ENCODE results near the gene HYI.

Gene HYI

DNA sequence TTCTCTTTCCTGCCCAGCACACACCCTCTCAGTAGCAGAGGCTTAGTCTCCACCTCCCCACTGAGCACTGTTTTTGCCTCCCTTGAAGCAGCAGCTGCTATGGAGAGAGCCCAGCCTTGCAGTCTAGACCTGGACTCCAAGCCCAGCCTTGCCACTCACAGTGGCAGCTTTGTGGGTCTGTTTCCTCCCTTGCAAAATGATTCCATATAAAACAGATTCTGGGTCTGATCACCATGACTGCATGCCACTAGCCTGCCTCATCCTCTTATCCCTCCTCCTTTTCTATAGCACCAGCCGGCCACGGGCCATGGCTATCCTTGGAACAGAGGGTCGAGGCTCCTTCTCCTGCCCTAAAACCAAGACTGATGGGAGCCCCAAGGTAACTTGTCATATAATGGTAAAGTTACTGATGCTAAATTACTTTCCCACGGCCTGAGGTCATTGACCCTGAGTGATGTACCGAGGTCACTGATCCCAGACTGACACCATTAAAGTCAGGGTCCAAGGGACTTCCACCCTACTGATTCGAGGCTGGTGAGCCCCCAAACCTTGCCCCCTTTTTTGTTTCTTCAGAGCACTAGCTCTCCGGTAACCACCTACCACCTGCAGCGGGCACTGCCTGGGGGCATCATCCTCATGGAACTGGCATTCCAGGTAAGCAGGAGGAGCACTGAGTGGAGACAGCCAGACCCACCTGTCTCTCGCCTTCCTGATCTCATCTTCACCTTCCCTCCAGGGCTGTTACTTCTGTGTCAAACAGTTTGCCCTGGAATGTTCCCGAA lies 7.9 kb downstream of the HYI start:
- in situ Hi-C loops (cut with MboI; ENCODE audit: low sequenced_read_pairs): no loop called here

DNA sequence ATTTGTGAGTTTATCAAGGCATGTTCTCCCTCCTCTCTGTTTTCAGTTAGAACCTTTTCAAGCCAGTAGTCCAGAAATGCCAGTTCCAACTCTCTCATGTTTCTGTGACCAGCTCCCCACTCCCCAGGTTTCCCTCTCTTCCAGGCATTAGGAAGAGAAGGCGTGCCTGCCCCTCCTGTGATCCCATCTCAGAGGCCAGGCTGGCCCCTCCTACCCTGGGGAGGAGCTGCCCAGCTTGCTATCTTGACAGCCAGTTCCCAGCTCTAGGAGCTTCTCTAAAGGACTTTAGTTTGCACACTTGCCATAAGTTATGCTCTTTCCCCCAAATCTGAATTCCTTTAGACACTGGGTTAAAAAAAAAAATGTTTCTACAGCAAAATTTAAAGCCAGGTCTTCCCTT lies 8.9 kb downstream of the HYI start:
- in situ Hi-C loops (cut with MboI; ENCODE audit: low sequenced_read_pairs): no loop called here

DNA sequence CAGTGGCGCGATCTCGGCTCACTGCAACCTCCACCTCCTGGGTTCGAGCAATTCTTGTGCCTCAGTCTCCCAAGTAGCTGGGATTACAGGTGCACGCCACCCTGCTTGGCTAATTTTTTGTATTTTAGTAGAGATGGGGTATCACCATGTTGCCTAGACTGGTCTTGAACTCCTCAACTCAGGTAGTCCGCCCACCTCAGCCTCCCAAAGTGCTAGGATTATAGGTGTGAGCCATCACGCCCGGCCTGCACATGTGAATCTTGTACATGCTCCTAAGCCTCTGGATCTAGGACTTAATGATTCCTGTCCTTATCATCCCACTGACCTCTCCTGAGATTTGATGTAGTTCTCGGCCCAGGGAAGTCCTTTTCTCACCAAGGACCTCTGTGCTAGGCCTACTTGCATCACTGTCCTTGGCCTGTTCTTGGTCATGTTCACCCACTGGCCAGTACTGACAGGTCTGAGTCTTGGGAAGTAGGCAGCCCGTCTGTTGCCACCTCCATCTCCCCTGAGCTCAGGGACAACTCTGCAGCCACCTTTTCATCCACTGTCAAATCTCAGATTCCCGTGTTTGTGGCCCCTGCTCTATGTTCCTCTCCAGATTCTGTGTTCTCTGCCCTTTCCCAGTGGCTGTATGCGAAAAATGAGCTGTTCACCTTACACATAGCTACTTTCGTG lies 9.4 kb downstream of the HYI start:
- in situ Hi-C loops (cut with MboI; ENCODE audit: low sequenced_read_pairs): no loop called here

DNA sequence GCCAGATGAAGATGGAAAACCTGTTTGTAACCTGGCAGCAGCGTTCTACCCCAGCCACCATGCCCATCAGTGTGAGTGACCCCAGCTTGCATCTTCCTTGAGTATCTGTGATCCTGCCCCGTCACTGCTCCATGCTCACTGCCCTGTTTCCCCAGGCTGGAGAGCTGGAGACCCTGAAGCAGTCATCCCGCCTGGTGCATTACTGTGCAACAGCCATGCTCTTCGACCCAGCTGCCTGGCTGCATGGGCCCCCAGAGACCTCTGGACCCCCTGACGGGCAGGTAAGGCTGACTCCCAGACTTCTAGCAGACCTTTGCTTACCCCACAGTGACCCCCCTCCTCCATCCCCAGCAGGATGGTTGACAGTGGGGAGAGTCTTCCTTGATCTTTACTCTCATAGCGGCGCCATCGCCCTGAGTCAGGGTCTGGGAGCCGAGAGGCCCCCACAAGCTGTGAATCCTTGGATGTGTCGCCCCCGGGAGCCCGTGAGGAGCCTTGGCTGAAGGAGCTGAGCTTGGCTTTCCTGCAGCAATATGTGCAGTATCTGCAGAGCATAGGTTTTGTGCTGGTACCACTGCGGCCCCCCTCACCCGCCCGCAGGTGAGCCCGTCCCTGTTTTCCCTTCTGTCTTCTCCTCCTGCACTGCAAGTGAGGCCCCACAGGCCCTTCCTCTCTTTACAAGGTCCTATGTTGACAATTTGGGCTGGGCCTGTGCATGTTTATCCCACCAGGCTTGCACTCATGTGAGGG lies 10.4 kb downstream of the HYI start:
- in situ Hi-C loops (cut with MboI; ENCODE audit: low sequenced_read_pairs): no loop called here

DNA sequence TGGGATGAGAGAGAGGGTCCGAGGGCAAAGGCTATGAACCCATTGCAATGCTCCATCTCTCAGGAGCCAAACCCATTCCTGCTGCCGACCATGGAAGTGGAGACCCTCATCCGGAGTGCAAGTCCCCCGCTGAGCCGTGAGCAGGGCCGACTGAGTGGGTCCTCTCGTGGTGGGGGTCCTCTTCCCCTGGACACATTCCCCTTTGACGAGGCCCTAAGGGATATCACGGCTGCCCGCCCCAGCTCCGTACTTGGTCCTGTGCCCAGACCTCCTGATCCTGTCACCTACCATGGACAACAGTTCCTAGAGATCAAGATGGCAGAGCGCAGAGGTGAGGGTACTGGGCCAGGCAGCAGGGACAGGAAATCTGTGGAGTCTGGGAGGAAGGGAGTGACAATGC lies 11.0 kb downstream of the HYI start:
- in situ Hi-C loops (cut with MboI; ENCODE audit: low sequenced_read_pairs): no loop called here

DNA sequence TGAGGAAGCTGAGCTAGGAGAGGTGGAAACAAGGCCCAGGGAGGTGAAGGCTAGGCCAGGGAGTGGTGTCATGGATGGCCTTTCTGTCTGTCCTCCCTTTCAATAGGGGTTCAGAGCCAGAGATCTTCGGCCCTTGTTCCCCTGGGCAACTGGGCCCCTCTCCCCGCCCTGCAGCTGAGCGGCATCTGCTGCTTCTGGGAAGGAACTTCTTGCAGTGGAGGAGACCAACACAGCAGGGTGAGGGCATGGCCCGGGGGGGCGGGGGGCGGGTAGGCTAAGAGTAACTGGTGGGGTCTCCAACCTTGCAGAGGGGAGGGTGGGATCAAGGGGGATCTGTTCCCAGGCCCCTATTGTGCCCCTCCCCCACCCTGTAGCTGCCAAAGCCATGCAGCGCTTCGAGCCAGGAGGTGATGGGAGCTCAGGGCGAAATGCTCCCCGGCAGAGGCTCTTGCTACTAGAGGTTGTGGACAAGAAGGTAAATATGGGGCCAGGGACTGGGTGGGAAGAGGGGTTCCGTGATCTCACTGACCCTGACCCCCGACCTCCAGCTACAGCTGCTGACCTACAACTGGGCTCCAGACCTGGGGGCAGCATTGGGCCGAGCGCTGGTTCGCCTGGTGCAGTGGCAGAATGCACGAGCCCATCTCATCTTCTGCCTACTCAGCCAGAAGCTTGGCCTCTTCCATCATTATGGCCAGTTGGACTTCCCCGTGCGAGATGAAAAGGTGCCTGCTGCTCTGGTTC lies 11.7 kb downstream of the HYI start:
- in situ Hi-C loops (cut with MboI; ENCODE audit: low sequenced_read_pairs): no loop called here

DNA sequence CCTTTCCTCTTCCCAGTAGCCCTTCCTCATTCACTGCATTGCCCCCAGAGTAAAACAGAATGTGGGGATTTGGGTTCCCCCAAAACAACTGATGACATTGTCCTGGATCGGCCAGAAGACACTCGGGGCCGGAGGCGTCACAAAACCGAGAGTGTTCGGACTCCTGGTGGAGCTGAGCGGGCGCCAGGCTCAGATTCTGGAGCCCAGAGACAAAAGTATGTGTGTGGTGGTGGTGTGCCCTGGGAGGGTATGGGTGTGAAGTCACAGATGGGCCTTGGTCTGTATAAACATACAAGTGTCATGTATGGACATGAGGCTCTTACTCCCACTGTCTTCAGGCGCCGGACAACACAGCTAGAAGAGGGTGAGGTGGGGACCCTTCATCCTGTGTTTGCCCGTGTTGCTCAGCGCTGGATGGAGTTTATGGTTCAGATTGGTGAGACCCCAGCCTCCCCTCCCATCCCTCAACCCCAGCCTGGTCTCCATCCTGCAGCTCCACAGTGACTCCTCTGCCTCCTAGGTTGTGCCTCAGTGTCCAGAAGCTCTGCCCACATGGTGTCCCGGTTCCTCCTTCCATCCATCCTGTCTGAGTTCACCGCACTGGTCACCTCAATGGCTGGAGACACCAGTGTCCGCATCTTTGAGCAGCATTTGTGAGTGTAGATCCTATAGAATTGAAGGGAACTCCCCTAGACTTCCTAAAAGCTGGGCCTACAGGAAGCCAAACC lies 12.4 kb downstream of the HYI start:
- in situ Hi-C loops (cut with MboI; ENCODE audit: low sequenced_read_pairs): no loop called here

DNA sequence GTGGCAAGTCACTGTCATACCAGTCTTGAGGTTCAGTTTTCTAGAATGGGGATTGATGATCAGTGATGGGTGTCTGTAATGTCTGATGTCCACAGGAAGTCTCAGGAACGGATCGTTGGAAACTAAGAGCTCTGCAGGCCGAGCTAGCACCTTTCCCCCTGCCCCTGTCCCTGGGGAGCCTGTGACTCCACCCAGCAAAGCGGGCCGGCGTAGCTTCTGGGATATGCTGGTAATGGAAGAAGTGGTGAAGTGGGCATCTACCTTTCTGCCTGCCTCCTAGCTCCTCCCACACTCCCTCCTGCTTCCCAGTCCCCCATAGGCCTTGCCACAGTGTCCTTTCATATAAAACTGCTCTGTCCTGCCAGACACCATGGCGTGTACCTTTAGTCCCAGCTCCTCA lies 13.4 kb downstream of the HYI start:
- in situ Hi-C loops (cut with MboI; ENCODE audit: low sequenced_read_pairs): no loop called here

DNA sequence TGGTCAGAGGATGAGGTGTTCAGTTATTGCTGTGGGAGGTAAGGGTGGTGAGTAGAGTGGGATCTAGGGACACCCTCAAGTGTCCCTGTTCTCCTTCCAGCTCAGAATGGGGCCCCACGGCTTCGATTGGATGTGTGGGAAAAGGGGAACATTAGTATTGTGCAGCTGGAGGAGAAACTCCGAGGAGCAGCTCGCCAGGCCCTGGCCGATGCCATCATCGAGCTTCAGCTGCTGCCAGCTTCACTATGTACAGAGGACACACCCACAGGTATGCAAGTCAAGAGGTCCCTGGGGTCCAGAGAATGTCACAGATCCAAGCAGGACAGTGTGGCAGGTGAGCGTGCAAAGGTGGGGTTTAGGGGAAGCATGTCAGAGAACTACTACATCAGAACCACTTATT lies 13.9 kb downstream of the HYI start:
- in situ Hi-C loops (cut with MboI; ENCODE audit: low sequenced_read_pairs): no loop called here

DNA sequence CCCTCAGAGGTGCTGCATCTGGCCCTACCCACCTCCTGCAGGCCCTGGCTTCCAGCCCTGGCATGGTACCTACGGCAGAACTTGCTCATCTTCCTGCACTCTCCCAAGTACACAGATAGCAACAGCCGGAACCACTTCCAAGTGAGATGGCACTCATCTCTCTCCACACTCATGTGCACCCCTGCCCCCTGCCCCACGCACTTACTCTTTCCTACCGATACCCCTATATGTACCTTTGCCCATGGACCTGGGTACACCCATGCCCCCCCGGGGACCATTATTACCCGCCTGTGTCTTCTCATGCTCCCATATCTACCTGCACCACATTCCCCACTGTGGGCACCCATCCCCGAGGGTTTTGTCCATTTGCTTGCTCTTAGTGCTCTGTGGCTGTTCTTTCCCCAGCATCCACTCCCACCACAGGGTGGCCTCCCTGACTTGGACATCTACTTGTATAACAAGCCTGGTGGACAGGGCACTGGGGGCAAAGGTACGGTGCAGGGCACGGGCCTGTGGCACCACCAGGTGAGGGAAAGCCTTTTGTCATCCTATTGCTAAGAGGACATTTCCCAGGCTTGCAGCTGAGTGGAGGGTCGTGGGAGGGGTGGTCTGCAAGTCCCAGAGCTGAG lies 14.7 kb downstream of the HYI start:
- in situ Hi-C loops (cut with MboI; ENCODE audit: low sequenced_read_pairs): no loop called here

DNA sequence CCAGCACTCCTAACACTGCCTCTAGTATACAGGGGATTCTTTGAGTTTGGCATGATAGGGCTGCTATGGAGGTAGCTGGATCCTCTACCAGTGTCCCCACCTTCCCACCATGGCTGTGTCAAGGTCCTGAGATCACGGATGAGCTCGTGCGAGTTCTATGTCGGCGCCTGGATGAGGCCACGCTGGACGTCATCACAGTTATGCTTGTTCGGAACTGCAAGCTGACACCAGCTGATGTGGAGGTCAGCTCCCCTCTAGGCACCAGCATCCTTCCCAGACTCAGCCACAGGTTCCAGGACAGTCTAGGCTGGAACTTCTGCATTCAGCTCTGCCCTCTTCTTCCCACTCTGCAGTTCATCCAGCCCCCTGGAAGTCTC lies 15.2 kb downstream of the HYI start:
- in situ Hi-C loops (cut with MboI; ENCODE audit: low sequenced_read_pairs): no loop called here

DNA sequence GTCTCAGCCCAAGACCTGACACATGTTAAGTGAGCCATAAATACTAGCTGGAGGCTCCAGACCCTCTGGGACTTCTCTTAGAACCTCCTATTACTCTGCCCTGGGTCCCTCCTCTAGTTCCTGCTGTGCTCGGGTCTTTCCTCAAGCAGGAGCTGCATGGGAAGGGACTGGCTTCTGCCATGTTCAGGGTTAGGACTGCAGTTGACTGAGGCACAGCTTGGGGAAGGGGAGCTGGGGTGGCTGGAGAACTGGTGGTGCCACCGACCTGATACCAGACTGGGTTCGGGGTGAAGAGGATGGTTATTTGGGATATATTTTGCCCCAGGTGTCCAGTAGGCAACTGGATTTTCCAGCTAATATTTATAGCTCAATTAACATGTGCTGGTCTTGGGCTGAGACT lies 15.7 kb downstream of the HYI start:
- in situ Hi-C loops (cut with MboI; ENCODE audit: low sequenced_read_pairs): no loop called here

DNA sequence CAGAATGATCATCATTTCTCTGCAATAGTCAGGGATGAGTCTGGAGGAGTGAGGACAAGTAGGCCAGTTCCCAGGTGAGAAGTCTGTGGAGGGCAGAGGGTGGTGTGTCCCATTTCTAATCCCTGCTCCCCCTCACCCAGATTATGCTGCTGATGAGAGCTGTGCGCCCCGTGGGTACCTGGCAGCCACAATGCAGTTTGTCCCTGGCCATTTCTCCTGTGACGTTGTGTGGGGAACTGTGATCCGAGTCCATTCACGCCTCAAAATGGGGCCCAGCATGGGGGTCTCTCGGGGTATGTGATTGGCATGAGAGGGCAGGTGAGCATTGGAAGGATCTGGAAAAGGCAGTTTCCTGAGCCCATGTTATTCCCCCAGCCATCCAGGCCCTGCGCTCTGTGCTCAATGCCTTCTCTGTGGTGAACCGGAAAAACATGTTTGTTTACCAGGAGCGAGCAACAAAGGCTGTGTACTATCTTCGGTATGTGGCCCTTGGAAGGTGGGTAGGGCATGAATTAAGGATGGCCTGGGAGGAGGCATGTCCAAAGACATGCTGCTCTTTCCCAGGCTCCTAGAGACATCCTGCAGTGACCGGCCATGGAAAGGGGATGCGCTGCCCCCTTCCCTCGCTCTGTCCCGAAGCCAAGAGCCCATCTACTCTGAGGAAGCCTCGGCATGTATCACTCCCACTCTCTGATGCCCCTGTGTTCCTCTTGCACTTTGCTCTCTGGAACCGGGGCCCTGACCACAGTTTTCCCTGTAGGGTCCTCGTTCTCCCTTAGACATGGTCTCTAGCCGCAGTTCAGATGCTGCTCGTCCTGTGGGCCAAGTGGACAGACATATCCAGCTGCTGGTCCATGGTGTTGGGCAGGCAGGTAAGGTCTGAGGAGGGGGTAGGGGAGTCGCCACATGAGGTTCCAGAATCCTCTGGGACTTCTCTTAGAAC lies 16.4 kb downstream of the HYI start:
- in situ Hi-C loops (cut with MboI; ENCODE audit: low sequenced_read_pairs): no loop called here

DNA sequence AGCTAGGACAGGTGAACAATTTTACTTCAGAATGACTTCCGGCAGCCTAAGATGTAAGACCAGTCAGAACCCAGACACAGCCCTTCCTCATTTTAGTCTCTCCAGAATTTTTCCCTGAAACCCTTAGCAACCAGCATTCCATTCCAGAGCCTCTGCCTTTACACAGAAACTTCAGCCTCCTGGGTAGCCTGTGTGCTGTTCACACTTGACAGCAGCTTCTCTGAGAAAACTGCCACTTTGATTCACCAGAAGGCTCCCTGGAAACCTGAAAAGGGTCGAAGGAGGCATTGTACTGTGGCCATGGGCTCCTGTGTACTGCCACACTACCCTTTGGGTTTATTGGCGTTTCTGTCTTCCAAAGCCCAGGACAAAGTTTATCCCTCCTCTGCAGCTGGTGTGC lies 17.4 kb downstream of the HYI start:
- in situ Hi-C loops (cut with MboI; ENCODE audit: low sequenced_read_pairs): no loop called here

DNA sequence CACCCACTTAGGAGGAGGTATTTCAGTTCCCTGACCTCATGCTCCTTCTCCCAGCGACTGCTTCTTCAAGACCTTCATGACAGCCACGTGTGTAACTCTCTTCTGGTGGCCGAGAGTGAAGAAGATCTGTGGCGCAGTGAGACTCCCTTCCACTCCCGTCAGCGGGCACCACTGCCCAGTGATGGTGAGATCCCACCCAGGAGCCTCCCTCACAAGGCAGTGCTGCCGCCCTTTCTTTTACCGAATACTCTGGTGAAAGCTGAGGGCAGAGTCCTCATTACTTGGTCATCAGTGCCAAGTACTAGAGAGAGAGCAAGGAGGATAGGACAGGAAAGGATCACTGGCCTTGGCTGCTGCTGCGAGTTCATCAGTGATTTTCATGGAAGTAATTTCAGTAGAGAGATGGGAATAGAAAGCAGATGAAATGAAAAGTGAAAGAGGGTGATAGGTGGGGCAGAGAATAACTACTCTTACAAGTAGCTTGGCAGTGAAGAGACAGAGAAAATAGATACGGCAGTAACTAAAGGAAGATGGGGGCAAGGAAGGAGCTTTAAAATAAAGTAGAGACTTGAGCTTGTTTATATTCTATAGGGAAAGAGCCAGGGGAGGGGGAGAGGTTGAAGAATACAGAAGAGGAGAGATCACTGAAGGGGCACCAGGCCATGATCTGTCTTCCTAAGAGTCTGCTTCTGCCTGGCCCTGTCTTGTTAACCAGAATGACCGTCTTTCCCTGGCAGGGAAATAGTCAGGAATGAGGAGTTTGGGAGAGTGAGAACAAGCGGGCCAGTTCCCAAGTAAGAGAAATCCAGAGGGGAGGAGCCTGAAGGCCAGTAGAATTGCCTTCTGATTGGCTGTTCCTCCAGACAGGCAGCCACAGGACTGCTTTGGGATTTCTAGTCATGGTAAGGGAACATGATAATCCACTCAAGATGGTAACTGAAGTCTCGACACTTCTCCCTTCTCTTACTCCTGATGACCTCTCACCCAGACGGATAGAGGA lies 18.3 kb downstream of the HYI start:
- in situ Hi-C loops (cut with MboI; ENCODE audit: low sequenced_read_pairs): no loop called here

DNA sequence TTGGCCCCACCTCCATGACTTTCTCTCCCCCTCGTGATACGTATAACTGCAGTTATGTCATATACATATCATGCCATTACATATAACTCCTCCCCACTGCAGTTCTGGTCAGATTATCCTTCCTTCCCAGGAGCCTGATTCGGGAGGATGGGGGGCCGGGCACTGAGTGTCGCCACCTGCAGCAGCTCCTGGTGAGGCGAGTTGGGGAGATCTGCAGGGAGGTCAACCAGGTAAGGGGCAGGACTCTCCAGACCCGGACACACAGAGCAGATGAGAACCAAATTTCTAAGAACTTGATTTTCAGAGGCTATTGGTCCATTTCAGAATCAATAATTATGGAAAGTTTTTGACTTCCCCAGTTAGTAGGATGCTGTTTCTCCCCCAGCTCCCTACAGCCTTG lies 19.5 kb downstream of the HYI start:
- in situ Hi-C loops (cut with MboI; ENCODE audit: low sequenced_read_pairs): no loop called here

DNA sequence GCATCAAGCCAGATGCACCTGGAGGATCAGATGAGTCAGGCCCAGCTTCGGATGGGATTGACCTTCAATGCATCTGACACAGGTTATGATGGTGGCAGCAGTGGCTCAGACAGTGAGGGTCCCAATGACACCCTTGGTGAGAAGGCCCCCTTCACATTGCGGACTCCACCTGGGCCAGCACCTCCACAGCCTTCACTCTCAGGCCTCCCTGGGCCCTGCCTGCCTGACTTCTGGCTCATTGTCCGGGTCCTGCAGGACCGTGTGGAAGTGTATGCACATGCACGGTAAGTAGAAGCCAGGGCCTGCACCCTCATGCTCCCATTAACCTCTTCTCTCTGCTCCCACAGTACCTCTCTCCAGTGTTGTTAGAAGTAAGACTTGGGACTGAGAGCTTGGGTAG lies 20.8 kb downstream of the HYI start:
- in situ Hi-C loops (cut with MboI; ENCODE audit: low sequenced_read_pairs): no loop called here

Data from HL-60/S4 treated with retinoic acid at 250 ng/mL for 4 days and 3 days (cell line).